ENCODE results near the gene COL19A1. TPM values are rescaled to one million over a fixed set of nuclear protein-coding genes. Genes with fewer than 3 reads are reported as not detected.

COL19A1 gene
- polyA plus RNA-seq, 1 of the 3 experiments (the other 2 are of a cell fraction) = 0.15 TPM

DNA sequence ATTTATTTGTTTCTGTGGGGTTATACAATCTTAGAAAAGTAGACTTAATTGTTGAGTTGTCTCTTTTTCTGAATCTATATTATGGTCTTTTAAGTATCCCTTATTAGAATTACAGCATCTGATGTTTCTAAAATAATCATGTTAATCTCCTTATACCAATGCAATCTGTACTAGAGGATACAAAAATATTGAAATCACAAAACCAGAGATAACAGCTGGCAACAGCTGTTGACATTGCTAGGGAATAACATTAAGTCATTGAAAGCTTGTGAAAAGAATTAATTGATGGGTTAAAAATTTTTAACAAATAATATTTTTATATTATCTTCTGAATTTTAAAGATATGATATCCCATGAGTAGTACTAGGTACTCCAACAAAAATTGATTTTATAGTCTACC lies 162.6 kb downstream of the COL19A1 start:
- Histone ChIP-seq H3K4me1 (ENCODE audit: control insufficient read depth in 1 of 2, insufficient read depth in 2 of 2, low read depth in 1 of 2, low read length in 1 of 2) (peaks cover 0 to 5% of the 10 kb centered on the region in 2 experiments; a peak in 2 of 4 replicates), H3K27ac (ENCODE audit: low read depth in 2 of 2, low read length in 1 of 2) (no peak overlapping the region), H4K20me1 (ENCODE audit: insufficient read depth) (no peaks in the 10 kb centered on the region), H3K4me3 (ENCODE audit: low read depth in 2 of 2, low read length in 1 of 2) (no peak overlapping the region), H3K79me2 (ENCODE audit: insufficient read depth) (no peaks in the 10 kb centered on the region), H3K9ac (no peak overlapping the region), H2AFZ (ENCODE audit: low read depth) (no peak overlapping the region), H3K36me3 (replicated peaks in 1 of 2; ENCODE audit: control insufficient read depth in 1 of 2, insufficient read depth in 2 of 2, low read length in 1 of 2) (no peaks in the 10 kb centered on the region), H3K4me2 (no peak overlapping the region), H3K9me2 (no peaks in the 10 kb centered on the region), H3K9me3 (no peaks in the 10 kb centered on the region), H3F3A (replicated peaks; ENCODE audit: insufficient read depth) (no peaks in the 10 kb centered on the region), H3K27me3 (ENCODE audit: insufficient read depth) (no peaks in the 10 kb centered on the region)
- TF ChIP-seq, protein P1, sequence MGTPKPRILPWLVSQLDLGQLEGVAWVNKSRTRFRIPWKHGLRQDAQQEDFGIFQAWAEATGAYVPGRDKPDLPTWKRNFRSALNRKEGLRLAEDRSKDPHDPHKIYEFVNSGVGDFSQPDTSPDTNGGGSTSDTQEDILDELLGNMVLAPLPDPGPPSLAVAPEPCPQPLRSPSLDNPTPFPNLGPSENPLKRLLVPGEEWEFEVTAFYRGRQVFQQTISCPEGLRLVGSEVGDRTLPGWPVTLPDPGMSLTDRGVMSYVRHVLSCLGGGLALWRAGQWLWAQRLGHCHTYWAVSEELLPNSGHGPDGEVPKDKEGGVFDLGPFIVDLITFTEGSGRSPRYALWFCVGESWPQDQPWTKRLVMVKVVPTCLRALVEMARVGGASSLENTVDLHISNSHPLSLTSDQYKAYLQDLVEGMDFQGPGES (IDR thresholded peaks at IDR 0.05; ENCODE audit: low read depth, low read length) = no peak
- TF ChIP-seq MXI1 (IDR thresholded peaks at IDR 0.05; ENCODE audit: low read depth, low read length) (no peak), TAF1 (IDR thresholded peaks at IDR 0.05; ENCODE audit: borderline replicate concordance, low read depth, low read length) (no peak), SIN3A (IDR thresholded peaks at IDR 0.05; ENCODE audit: borderline replicate concordance, low read depth, low read length) (no peak), TCF12 (IDR thresholded peaks at IDR 0.05) (no peak), GATA2 (CRISPR knock-in tag; IDR thresholded peaks at IDR 0.05) (no peak), FOXJ3 (CRISPR knock-in tag; IDR thresholded peaks at IDR 0.05) (no peak), NFIC (IDR thresholded peaks at IDR 0.05; ENCODE audit: borderline replicate concordance) (no peak), RCOR1 (IDR thresholded peaks at IDR 0.05; ENCODE audit: low read length) (no peak), RAD21 (IDR thresholded peaks at IDR 0.05; ENCODE audit: low read length) (no peak), RFX5 (IDR thresholded peaks at IDR 0.05; ENCODE audit: low read length) (no peak), RXRA (IDR thresholded peaks at IDR 0.05; ENCODE audit: borderline replicate concordance, low read depth) (no peak)
- TF ChIP-seq, protein P2, sequence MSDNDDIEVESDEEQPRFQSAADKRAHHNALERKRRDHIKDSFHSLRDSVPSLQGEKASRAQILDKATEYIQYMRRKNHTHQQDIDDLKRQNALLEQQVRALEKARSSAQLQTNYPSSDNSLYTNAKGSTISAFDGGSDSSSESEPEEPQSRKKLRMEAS (IDR thresholded peaks at IDR 0.05; ENCODE audit: low read depth) = no peak
- TF ChIP-seq, protein P3, sequence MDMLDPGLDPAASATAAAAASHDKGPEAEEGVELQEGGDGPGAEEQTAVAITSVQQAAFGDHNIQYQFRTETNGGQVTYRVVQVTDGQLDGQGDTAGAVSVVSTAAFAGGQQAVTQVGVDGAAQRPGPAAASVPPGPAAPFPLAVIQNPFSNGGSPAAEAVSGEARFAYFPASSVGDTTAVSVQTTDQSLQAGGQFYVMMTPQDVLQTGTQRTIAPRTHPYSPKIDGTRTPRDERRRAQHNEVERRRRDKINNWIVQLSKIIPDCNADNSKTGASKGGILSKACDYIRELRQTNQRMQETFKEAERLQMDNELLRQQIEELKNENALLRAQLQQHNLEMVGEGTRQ (IDR thresholded peaks at IDR 0.05; ENCODE audit: borderline replicate concordance, low read depth, low read length) = no peak
- TF ChIP-seq, protein P4, sequence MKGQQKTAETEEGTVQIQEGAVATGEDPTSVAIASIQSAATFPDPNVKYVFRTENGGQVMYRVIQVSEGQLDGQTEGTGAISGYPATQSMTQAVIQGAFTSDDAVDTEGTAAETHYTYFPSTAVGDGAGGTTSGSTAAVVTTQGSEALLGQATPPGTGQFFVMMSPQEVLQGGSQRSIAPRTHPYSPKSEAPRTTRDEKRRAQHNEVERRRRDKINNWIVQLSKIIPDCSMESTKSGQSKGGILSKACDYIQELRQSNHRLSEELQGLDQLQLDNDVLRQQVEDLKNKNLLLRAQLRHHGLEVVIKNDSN (IDR thresholded peaks at IDR 0.05; ENCODE audit: borderline replicate concordance, low read depth) = no peak
- ChIA-PET POLR2A (no interaction called here), CTCF (no interaction called here)
- no peak for DNase-seq

DNA sequence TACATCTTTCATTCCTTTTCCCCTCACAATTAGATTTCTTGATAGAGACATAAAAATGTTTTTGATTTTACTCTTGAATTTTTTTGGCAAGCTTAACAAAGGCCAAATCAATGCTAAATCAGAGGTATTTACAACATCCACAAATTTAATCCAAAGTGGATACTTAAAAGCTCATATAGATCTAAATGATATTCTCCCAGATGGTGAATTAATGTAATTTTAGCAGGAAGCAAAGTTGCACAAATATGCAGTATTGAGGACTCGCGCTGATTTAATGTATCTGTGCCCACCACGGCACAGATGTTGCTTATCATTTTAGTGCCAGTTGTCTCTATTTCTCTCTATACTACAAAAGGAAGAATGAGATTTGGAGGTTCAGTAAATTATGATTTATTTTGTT lies 167.4 kb downstream of the COL19A1 start:
- Histone ChIP-seq H3K9ac (no peak overlapping the region), H3K9me2 (no peaks in the 10 kb centered on the region), H3K9me3 (no peaks in the 10 kb centered on the region), H3K36me3 (replicated peaks in 1 of 2; ENCODE audit: control insufficient read depth in 1 of 2, insufficient read depth in 2 of 2, low read length in 1 of 2) (no peaks in the 10 kb centered on the region), H4K20me1 (ENCODE audit: insufficient read depth) (no peaks in the 10 kb centered on the region), H3K79me2 (ENCODE audit: insufficient read depth) (no peaks in the 10 kb centered on the region), H3K4me1 (ENCODE audit: control insufficient read depth in 1 of 2, insufficient read depth in 2 of 2, low read depth in 1 of 2, low read length in 1 of 2) (peaks cover 0 to 11% of the 10 kb centered on the region in 2 experiments; a peak in 2 of 4 replicates), H3K27ac (ENCODE audit: low read depth in 2 of 2, low read length in 1 of 2) (peak overlapping the region in 1 of 2 experiments; percentile 58; a peak in 1 of 4 replicates), H3K27me3 (ENCODE audit: insufficient read depth) (no peaks in the 10 kb centered on the region), H3K4me2 (no peak overlapping the region), H2AFZ (ENCODE audit: low read depth) (no peak overlapping the region), H3F3A (replicated peaks; ENCODE audit: insufficient read depth) (no peaks in the 10 kb centered on the region), H3K4me3 (ENCODE audit: low read depth in 2 of 2, low read length in 1 of 2) (no peak overlapping the region)
- peak; percentile 36 for TF ChIP-seq TCF12 (IDR thresholded peaks at IDR 0.05)
- peak; percentile 74 for TF ChIP-seq CHD2 (IDR thresholded peaks at IDR 0.05; ENCODE audit: low read length, partially characterized antibody)
- peak; percentile 92; the same call in 1 of the 2 replicates for TF ChIP-seq RCOR1 (IDR thresholded peaks at IDR 0.05; ENCODE audit: low read length)
- TF ChIP-seq SMC3 (IDR thresholded peaks at IDR 0.05; ENCODE audit: low read depth, low read length) = no peak
- peak in 1 of 2 experiments; percentile 93; a peak in 2 of 4 replicates for TF ChIP-seq EP300 (IDR thresholded peaks at IDR 0.05; ENCODE audit: borderline replicate concordance in 1 of 2, low read depth in 1 of 2, low read length in 1 of 2)
- TF ChIP-seq TEAD4 (IDR thresholded peaks at IDR 0.05; ENCODE audit: borderline replicate concordance, insufficient read depth) = no peak
- no peak for TF ChIP-seq FOXM1 (IDR thresholded peaks at IDR 0.05; ENCODE audit: low read depth)
- peak; percentile 74 for TF ChIP-seq GATA2 (CRISPR knock-in tag; IDR thresholded peaks at IDR 0.05)
- WGBS (ENCODE audit: low lambda C conversion rate) = 7% methylated on average over 3 of the region's 3 CpGs
- ChIA-PET POLR2A (no interaction called here), CTCF (interaction anchor here (0.9 to 1.4 kb wide), 2 partner anchors 14 to 237 kb away, joined by 3 to 4 read pairs; partner anchors contain the start of gene LMBRD1)
- DNase-seq = peak; percentile 39

All from SK-N-SH (cell line).